Stimulated activated CD4-positive, alpha-beta T cell treated with anti-CD3 and anti-CD28 coated beads, TNF-alpha, amount 100 ng/mL, for 24 hours (primary cell): ENCODE measurements around the gene SHMT2.

ENCODE experiments used
- DNase-seq, 3 experiments: peaks; one replicate each; pipeline ENCODE4 v3.0.0-alpha.2; 2020; ENCODE audit warnings: low read depth in 3 of 3

The SHMT2 gene

GRCh38 chr12:57229634-57230380 lies at the start of gene SHMT2:
TSS of gene SHMT2 (plus strand) at chr12:57229711. CDS start at chr12:57229779, 68 bp downstream.
- DNase-seq, result peak; percentile 87 to 94 (median 93)

GRCh38 chr12:57180321-57180989 lies 49.1 kb upstream of the SHMT2 start:
- no peak for DNase-seq

- no peak for DNase-seq
Measured at GRCh38 chr12:57181072-57181471, 48.4 kb upstream of the SHMT2 start.

GRCh38 chr12:57181561-57182155 lies 47.9 kb upstream of the SHMT2 start:
- no peak for DNase-seq

- DNase-seq, result peak; percentile 62 to 81 (median 67)
Measured at GRCh38 chr12:57182918-57183575, 46.5 kb upstream of the SHMT2 start.

- DNase-seq, result no peak
Measured at GRCh38 chr12:57183939-57184725, 45.4 kb upstream of the SHMT2 start.

GRCh38 chr12:57185403-57185802 lies 44.1 kb upstream of the SHMT2 start:
- DNase-seq, result no peak

- DNase-seq, result no peak
Measured at GRCh38 chr12:57185906-57186508, 43.5 kb upstream of the SHMT2 start.

- DNase-seq, result no peak
Measured at GRCh38 chr12:57187222-57188089, 42.1 kb upstream of the SHMT2 start.

GRCh38 chr12:57188090-57188425 lies 41.5 kb upstream of the SHMT2 start:
- DNase-seq, result no peak

- no peak for DNase-seq
Measured at GRCh38 chr12:57190037-57190436, 39.5 kb upstream of the SHMT2 start.

- DNase-seq, result no peak
Measured at GRCh38 chr12:57190821-57191220, 38.7 kb upstream of the SHMT2 start.

GRCh38 chr12:57191410-57191809 lies 38.1 kb upstream of the SHMT2 start:
- no peak for DNase-seq

GRCh38 chr12:57192920-57193319 lies 36.6 kb upstream of the SHMT2 start:
- no peak for DNase-seq

- DNase-seq, result no peak
Measured at GRCh38 chr12:57193706-57194245, 35.7 kb upstream of the SHMT2 start.

GRCh38 chr12:57194253-57194652 lies 35.3 kb upstream of the SHMT2 start:
- no peak for DNase-seq

- no peak for DNase-seq
Measured at GRCh38 chr12:57195186-57195585, 34.3 kb upstream of the SHMT2 start.

GRCh38 chr12:57195611-57196371 lies 33.7 kb upstream of the SHMT2 start:
- no peak for DNase-seq

GRCh38 chr12:57196439-57196838 lies 33.1 kb upstream of the SHMT2 start:
- no peak for DNase-seq
